GM12878 (cell line): ENCODE results near the gene MRPS21. TPM values are rescaled to one million over a fixed set of nuclear protein-coding genes. Genes with fewer than 3 reads are reported as not detected.

Experiments
- CHD1 ChIP-seq: IDR thresholded peaks from 2 replicates; pipeline ENCODE4 v1.6.1; 2012; ENCODE audit warnings: low read depth, low read length, improper control_type of control experiment
- HDAC2 ChIP-seq: fragments of 200-600 bp; sonication (generic); IDR thresholded peaks from 2 replicates; pipeline ENCODE4 v1.6.1; 2017
- IRF3 ChIP-seq: fragments of 450-650 bp; IDR thresholded peaks from 2 replicates; pipeline ENCODE4 v1.6.1; 2014; ENCODE audit warnings: mild to moderate bottlenecking
- NFXL1 ChIP-seq: fragments of 450-650 bp; IDR thresholded peaks from 2 replicates; pipeline ENCODE4 v1.6.1; 2017; ENCODE audit warnings: antibody characterized with exemption, mild to moderate bottlenecking, borderline replicate concordance
- PBX3 ChIP-seq: IDR thresholded peaks from 2 replicates; pipeline ENCODE4 v1.6.1; 2011; ENCODE audit warnings: mild to moderate bottlenecking, low read depth, low read length, moderate library complexity; ENCODE audit not compliant: insufficient replicate concordance
- PRDM15 ChIP-seq: fragments of 450-650 bp; formaldehyde crosslinking; IDR thresholded peaks from 2 replicates; pipeline ENCODE4 v1.4.0; 2020; ENCODE audit warnings: mild to moderate bottlenecking, moderate library complexity
- RCOR1 ChIP-seq: conservative IDR thresholded peaks from 2 replicates; pipeline ENCODE4 v1.6.1; 2012; ENCODE audit warnings: low read depth, low read length, improper control_type of control experiment
- SPI1 ChIP-seq: IDR thresholded peaks from 2 replicates; pipeline ENCODE4 v1.6.1; 2011; ENCODE audit warnings: low read depth, mild to moderate bottlenecking, low read length, moderate library complexity, borderline replicate concordance; ENCODE audit not compliant: insufficient read depth
- TCF7 ChIP-seq: IDR thresholded peaks from 2 replicates; pipeline ENCODE4 v1.6.1; 2014; ENCODE audit warnings: antibody characterized with exemption, borderline replicate concordance
- ZNF384 ChIP-seq: IDR thresholded peaks from 2 replicates; pipeline ENCODE4 v1.6.1; 2012; ENCODE audit warnings: low read depth, mild to moderate bottlenecking, low read length, improper control_type of control experiment, borderline replicate concordance
- polyA plus RNA-seq, 11 experiments: library from polyadenylated mRNA; depleted of rRNA in 4 of 11; unstranded in 6 of 11; stranded (reverse) in 5 of 11; fragments of >200 nt; fragmentation: Nextera tagmentation in 4 of 11; fragmentation: Illumina TruSeq in 1 of 11; extraction: Ambion mirVana in 4 of 11; extraction: Trizol in 1 of 11; gene quantifications; 1 replicate in 1 of 11; 2 replicates in 10 of 11; pipeline versions ENCODE4 v1.2.1 to v1.2.3, GENCODE V29; 2011 to 2016; ENCODE audit warnings: inconsistent platforms in 2 of 11, missing spikeins in 2 of 11, low read depth in 1 of 11
- total RNA-seq, 4 experiments: library from RNA; depleted of rRNA in 3 of 4; stranded (reverse); fragments of >200 nt in 3 of 4; fragmentation: Illumina TruSeq in 1 of 4; extraction: Trizol in 1 of 4; gene quantifications; 2 replicates each; pipeline versions ENCODE4 v1.2.1 to v1.2.3, GENCODE V29; 2013 to 2021
- TF ChIP-seq, protein P1 (sequence below): fragments of 450-650 bp; IDR thresholded peaks from 2 replicates; pipeline ENCODE4 v1.6.1; 2016; ENCODE audit warnings: mild to moderate bottlenecking, moderate library complexity, borderline replicate concordance
- TF ChIP-seq, protein P2 (sequence below): IDR thresholded peaks from 2 replicates; pipeline ENCODE4 v1.6.1; 2012; ENCODE audit warnings: low read depth, low read length, improper control_type of control experiment
- TF ChIP-seq, protein P3 (sequence below): fragments of 450-650 bp; IDR thresholded peaks from 2 replicates; pipeline ENCODE4 v1.6.1; 2017; ENCODE audit warnings: mild to moderate bottlenecking, moderate library complexity

MRPS21 gene
- total and polyA plus RNA-seq, 10 of the 15 experiments (the other 5 are each of a cell fraction or from before 2014, with no cell fraction given) = 69.4 to 275 (median 103) TPM

DNA sequence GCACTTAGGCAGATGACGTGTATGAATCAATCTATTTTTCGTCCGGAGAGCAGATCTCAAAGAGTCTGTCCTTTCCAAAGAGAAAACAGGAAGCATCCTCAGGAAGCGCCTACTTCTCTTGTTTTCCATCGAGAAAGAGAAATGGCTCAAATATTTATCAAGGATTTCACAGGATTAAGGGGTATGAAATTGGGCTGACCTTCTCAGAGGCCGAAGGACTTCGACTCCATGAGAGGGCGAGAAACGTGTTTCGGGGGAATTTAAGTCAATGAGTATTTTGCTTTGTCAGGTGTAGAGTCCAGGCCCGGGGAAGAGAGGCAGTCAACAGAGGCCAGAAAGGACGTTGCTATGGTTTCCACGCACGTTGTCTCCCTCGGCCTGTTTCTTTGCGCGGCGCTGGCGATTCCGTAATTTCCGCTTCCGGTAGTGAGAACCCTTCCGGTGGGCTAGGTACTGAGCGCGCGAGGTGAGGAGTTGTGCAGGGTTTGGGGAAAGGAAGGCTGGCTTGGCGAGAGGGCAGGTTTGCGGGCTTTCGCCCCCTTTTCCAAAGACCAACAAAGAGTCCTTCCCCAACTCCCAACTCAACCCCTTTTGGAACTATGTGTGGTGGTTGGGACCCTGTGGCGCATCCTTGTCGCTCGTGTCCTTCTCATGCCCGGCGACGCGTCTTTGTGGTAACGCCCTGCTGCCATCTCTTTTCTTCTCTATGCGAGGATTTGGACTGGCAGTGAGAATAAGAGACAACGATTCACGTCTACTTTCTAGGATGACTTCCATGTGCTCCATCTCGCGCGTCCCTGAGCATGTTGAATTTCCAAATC, at the start of gene MRPS21 (continued):
- TF ChIP-seq PBX3 (no peak), SPI1 (no peak), TCF7 (no peak), RCOR1 (no peak), IRF3 (no peak), HDAC2 (no peak), NFXL1 (no peak; the same call in 1 of the 2 replicates), PRDM15 (no peak), ZNF384 (no peak), CHD1 (no peak)
- TF ChIP-seq, protein P1, sequence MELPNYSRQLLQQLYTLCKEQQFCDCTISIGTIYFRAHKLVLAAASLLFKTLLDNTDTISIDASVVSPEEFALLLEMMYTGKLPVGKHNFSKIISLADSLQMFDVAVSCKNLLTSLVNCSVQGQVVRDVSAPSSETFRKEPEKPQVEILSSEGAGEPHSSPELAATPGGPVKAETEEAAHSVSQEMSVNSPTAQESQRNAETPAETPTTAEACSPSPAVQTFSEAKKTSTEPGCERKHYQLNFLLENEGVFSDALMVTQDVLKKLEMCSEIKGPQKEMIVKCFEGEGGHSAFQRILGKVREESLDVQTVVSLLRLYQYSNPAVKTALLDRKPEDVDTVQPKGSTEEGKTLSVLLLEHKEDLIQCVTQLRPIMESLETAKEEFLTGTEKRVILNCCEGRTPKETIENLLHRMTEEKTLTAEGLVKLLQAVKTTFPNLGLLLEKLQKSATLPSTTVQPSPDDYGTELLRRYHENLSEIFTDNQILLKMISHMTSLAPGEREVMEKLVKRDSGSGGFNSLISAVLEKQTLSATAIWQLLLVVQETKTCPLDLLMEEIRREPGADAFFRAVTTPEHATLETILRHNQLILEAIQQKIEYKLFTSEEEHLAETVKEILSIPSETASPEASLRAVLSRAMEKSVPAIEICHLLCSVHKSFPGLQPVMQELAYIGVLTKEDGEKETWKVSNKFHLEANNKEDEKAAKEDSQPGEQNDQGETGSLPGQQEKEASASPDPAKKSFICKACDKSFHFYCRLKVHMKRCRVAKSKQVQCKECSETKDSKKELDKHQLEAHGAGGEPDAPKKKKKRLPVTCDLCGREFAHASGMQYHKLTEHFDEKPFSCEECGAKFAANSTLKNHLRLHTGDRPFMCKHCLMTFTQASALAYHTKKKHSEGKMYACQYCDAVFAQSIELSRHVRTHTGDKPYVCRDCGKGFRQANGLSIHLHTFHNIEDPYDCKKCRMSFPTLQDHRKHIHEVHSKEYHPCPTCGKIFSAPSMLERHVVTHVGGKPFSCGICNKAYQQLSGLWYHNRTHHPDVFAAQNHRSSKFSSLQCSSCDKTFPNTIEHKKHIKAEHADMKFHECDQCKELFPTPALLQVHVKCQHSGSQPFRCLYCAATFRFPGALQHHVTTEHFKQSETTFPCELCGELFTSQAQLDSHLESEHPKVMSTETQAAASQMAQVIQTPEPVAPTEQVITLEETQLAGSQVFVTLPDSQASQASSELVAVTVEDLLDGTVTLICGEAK = peak; percentile 96
- TF ChIP-seq, protein P2, sequence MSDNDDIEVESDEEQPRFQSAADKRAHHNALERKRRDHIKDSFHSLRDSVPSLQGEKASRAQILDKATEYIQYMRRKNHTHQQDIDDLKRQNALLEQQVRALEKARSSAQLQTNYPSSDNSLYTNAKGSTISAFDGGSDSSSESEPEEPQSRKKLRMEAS = peak; percentile 75; the same call in 1 of the 2 replicates
- TF ChIP-seq, protein P3, sequence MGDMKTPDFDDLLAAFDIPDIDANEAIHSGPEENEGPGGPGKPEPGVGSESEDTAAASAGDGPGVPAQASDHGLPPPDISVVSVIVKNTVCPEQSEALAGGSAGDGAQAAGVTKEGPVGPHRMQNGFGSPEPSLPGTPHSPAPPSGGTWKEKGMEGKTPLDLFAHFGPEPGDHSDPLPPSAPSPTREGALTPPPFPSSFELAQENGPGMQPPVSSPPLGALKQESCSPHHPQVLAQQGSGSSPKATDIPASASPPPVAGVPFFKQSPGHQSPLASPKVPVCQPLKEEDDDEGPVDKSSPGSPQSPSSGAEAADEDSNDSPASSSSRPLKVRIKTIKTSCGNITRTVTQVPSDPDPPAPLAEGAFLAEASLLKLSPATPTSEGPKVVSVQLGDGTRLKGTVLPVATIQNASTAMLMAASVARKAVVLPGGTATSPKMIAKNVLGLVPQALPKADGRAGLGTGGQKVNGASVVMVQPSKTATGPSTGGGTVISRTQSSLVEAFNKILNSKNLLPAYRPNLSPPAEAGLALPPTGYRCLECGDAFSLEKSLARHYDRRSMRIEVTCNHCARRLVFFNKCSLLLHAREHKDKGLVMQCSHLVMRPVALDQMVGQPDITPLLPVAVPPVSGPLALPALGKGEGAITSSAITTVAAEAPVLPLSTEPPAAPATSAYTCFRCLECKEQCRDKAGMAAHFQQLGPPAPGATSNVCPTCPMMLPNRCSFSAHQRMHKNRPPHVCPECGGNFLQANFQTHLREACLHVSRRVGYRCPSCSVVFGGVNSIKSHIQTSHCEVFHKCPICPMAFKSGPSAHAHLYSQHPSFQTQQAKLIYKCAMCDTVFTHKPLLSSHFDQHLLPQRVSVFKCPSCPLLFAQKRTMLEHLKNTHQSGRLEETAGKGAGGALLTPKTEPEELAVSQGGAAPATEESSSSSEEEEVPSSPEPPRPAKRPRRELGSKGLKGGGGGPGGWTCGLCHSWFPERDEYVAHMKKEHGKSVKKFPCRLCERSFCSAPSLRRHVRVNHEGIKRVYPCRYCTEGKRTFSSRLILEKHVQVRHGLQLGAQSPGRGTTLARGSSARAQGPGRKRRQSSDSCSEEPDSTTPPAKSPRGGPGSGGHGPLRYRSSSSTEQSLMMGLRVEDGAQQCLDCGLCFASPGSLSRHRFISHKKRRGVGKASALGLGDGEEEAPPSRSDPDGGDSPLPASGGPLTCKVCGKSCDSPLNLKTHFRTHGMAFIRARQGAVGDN = peak; percentile 91
